ENCODE data around the gene PLEK2.

- TF ChIP-seq CTCF (IDR thresholded peaks at IDR 0.05) (no peak), POLR2AphosphoS5 (IDR thresholded peaks at IDR 0.05) (no peak), POLR2A (IDR thresholded peaks at IDR 0.05) (no peak)
Measured at GRCh38 chr14:67372833-67373232, 39.1 kb downstream of the PLEK2 start.

Measured in suprapubic skin (tissue), 4 donors.